K562 (cell line): ENCODE measurements around the gene JPT1. TPM values are rescaled to one million over a fixed set of nuclear protein-coding genes. Genes with fewer than 3 reads are reported as not detected.
A peak's percentile ranks its signal among the peaks of the same experiment; 100 is the strongest.

ENCODE experiments used
- BRCA1 ChIP-seq, 2 experiments: fragments of 450-650 bp in 1 of 2; sonication (generic) in 1 of 2; formaldehyde crosslinking in 1 of 2; IDR thresholded peaks; 2 replicates each; pipeline versions ENCODE4 v1.5.0 to v1.6.1; 2017 to 2020; ENCODE audit warnings: mild to moderate bottlenecking in 1 of 2, missing genetic modification reagents in 1 of 2
- GABPA ChIP-seq: fragments of 200-800 bp; sonication (Bioruptor generic); conservative IDR thresholded peaks from 2 replicates; pipeline ENCODE4 v1.6.1; 2016; ENCODE audit warnings: low read depth, missing genetic modification characterization, missing compliant biosample characterization
- GABPB1 ChIP-seq: sonication (generic); formaldehyde crosslinking; IDR thresholded peaks from 2 replicates; pipeline ENCODE4 v1.8.0; 2022; ENCODE audit warnings: mild to moderate bottlenecking, missing genetic modification reagents
- GATA2 ChIP-seq: sonication (generic); formaldehyde crosslinking; IDR thresholded peaks from 2 replicates; pipeline ENCODE4 v1.4.0; 2020; ENCODE audit warnings: mild to moderate bottlenecking, missing genetic modification reagents
- KLF16 ChIP-seq: IDR thresholded peaks from 2 replicates; pipeline ENCODE4 v1.6.1; 2016; ENCODE audit warnings: antibody characterized with exemption
- MAFK ChIP-seq: IDR thresholded peaks from 2 replicates; pipeline ENCODE4 v1.6.1; 2011; ENCODE audit warnings: low read length, improper control_type of control experiment
- MBD2 ChIP-seq: sonication (generic); IDR thresholded peaks from 2 replicates; pipeline ENCODE4 v1.6.1; 2016; ENCODE audit warnings: low read depth, borderline replicate concordance
- PHTF2 ChIP-seq: fragments of 250-450 bp; sonication (Bioruptor Pico); IDR thresholded peaks from 2 replicates; pipeline ENCODE4 v1.5.0; 2021; ENCODE audit warnings: mild to moderate bottlenecking
- POLR2AphosphoS5 ChIP-seq: IDR thresholded peaks from 2 replicates; pipeline ENCODE4 v1.6.1; 2011; ENCODE audit warnings: mild to moderate bottlenecking, low read depth, low read length, moderate library complexity; ENCODE audit not compliant: control insufficient read depth, insufficient read depth
- U2AF1 ChIP-seq: fragments of 200-400 bp; formaldehyde crosslinking; optimal IDR thresholded peaks from 2 replicates; pipeline ENCODE3; 2017; ENCODE audit warnings: mild to moderate bottlenecking, low read depth, low read length, moderate library complexity
- ZNF431 ChIP-seq: sonication (generic); formaldehyde crosslinking; IDR thresholded peaks from 2 replicates; pipeline ENCODE4 v1.8.0; 2022; ENCODE audit warnings: mild to moderate bottlenecking, missing genetic modification reagents
- polyA plus RNA-seq, 8 experiments: library from polyadenylated mRNA; depleted of rRNA in 4 of 8; stranded (reverse) in 5 of 8; unstranded in 3 of 8; fragments of >200 nt; fragmentation: Nextera tagmentation in 2 of 8; fragmentation: Illumina TruSeq in 1 of 8; extraction: Ambion mirVana in 2 of 8; extraction: Trizol in 1 of 8; gene quantifications; 2 replicates each; pipeline versions ENCODE4 v1.2.1 to v1.2.3, GENCODE V29; 2011 to 2014; ENCODE audit warnings: inconsistent platforms in 1 of 8, missing spikeins in 1 of 8
- total RNA-seq, 7 experiments: library from RNA; depleted of rRNA in 6 of 7; stranded (reverse); fragments of >200 nt in 6 of 7; fragmentation: Illumina TruSeq in 2 of 7; extraction: Trizol in 2 of 7; gene quantifications; 2 replicates each; pipeline versions ENCODE4 v1.2.1 to v1.2.3, GENCODE V29; 2011 to 2021; ENCODE audit warnings: low replicate concordance in 1 of 7
- TF ChIP-seq, protein P1 (sequence below): fragments of 250-450 bp; sonication (Bioruptor Pico); IDR thresholded peaks from 2 replicates; pipeline ENCODE4 v1.5.0; 2021
- TF ChIP-seq, protein P2 (sequence below): sonication (generic); formaldehyde crosslinking; IDR thresholded peaks from 2 replicates; pipeline ENCODE4 v1.8.0; 2022; ENCODE audit warnings: mild to moderate bottlenecking, low read depth, missing genetic modification reagents
- TF ChIP-seq, protein P3 (sequence below): sonication (generic); formaldehyde crosslinking; IDR thresholded peaks from 2 replicates; pipeline ENCODE4 v1.9.0; 2022; ENCODE audit warnings: mild to moderate bottlenecking, missing genetic modification reagents
- TF ChIP-seq, protein P4 (sequence below): IDR thresholded peaks from 3 replicates; pipeline ENCODE4 v1.6.1; 2011; ENCODE audit warnings: borderline replicate concordance, mild to moderate bottlenecking; ENCODE audit not compliant: insufficient read length, insufficient read depth
- TF ChIP-seq, protein P5 (sequence below): sonication (generic); formaldehyde crosslinking; IDR thresholded peaks from 2 replicates; pipeline ENCODE4 v1.8.0; 2023; ENCODE audit warnings: mild to moderate bottlenecking, missing genetic modification reagents

Gene JPT1
- total and polyA plus RNA-seq, 9 of the 15 experiments (the other 6 are each of a cell fraction or from before 2014, with no cell fraction given): 56.7 to 292 (median 144) TPM

DNA sequence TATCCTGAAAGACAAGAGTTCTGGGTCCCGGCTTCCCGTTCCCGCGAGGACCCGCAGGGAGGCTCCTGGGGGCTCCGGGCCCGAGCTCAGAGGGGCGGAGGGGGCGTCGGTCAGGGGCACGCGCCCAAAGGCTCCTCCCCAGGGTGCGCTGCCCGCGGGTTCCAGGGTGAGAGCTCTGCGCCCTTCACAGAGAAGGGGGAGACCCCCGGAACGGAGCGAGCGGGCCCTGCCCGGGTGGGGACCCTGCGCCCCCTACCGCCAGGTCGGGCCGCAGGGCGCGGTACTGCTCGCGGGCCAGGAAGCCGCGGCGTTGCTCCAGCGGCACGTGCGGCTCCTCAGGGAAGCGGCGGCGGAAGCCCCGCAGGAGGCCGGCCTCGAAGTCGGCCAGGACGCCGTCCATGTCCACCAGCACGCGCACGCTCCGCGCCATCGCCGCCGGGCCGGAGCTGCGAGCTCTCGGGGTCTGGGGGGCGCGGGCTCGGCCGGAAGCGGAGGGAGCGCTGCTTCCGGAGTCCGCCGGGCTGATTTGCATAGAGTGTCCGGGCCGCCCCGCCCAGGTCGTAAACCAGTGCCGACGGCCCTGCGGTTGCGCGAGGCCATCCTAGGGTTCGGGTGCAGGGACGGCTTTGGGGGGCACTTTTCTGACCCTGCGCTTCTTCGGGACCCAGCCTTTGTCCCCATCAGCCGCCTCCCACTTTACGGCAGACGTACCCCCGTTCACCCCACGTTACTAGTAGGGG lies 22.9 kb downstream of the JPT1 start, which contains the start of gene NT5C (continued):
- TF ChIP-seq, protein P1, sequence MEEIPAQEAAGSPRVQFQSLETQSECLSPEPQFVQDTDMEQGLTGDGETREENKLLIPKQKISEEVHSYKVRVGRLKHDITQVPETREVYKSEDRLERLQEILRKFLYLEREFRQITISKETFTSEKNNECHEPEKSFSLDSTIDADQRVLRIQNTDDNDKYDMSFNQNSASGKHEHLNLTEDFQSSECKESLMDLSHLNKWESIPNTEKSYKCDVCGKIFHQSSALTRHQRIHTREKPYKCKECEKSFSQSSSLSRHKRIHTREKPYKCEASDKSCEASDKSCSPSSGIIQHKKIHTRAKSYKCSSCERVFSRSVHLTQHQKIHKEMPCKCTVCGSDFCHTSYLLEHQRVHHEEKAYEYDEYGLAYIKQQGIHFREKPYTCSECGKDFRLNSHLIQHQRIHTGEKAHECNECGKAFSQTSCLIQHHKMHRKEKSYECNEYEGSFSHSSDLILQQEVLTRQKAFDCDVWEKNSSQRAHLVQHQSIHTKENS (CRISPR knock-in tag): no peak
- TF ChIP-seq BRCA1 (IDR thresholded peaks at IDR 0.05): no peak
- no peak for TF ChIP-seq BRCA1 (CRISPR knock-in tag; IDR thresholded peaks at IDR 0.05)
- peak; percentile 95 for TF ChIP-seq U2AF1
- TF ChIP-seq, protein P2, sequence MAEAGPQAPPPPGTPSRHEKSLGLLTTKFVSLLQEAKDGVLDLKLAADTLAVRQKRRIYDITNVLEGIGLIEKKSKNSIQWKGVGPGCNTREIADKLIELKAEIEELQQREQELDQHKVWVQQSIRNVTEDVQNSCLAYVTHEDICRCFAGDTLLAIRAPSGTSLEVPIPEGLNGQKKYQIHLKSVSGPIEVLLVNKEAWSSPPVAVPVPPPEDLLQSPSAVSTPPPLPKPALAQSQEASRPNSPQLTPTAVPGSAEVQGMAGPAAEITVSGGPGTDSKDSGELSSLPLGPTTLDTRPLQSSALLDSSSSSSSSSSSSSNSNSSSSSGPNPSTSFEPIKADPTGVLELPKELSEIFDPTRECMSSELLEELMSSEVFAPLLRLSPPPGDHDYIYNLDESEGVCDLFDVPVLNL (CRISPR knock-in tag): 0 out of 2 replicates have a peak, but pooled peaks have one; percentile 42
- peak; percentile 83 for TF ChIP-seq GABPB1
- TF ChIP-seq, protein P3, sequence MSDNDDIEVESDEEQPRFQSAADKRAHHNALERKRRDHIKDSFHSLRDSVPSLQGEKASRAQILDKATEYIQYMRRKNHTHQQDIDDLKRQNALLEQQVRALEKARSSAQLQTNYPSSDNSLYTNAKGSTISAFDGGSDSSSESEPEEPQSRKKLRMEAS (CRISPR knock-in tag): peak; percentile 91
- no peak for TF ChIP-seq MAFK
- no peak for TF ChIP-seq KLF16
- 0 out of 2 replicates have a peak, but pooled peaks have one; percentile 59 for TF ChIP-seq POLR2AphosphoS5
- no peak for TF ChIP-seq GATA2 (CRISPR knock-in tag)
- TF ChIP-seq, protein P4, sequence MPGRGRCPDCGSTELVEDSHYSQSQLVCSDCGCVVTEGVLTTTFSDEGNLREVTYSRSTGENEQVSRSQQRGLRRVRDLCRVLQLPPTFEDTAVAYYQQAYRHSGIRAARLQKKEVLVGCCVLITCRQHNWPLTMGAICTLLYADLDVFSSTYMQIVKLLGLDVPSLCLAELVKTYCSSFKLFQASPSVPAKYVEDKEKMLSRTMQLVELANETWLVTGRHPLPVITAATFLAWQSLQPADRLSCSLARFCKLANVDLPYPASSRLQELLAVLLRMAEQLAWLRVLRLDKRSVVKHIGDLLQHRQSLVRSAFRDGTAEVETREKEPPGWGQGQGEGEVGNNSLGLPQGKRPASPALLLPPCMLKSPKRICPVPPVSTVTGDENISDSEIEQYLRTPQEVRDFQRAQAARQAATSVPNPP: no peak
- TF ChIP-seq, protein P5, sequence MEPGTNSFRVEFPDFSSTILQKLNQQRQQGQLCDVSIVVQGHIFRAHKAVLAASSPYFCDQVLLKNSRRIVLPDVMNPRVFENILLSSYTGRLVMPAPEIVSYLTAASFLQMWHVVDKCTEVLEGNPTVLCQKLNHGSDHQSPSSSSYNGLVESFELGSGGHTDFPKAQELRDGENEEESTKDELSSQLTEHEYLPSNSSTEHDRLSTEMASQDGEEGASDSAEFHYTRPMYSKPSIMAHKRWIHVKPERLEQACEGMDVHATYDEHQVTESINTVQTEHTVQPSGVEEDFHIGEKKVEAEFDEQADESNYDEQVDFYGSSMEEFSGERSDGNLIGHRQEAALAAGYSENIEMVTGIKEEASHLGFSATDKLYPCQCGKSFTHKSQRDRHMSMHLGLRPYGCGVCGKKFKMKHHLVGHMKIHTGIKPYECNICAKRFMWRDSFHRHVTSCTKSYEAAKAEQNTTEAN (CRISPR knock-in tag): no peak
- TF ChIP-seq ZNF431 (CRISPR knock-in tag): 0 out of 2 replicates have a peak, but pooled peaks have one; percentile 47
- 0 out of 2 replicates have a peak, but pooled peaks have one; percentile 28 for TF ChIP-seq MBD2
- TF ChIP-seq PHTF2: no peak
- peak; percentile 94 for TF ChIP-seq GABPA (tag)
